ENCODE results near the gene TRIM16.
"Not testable (repeated sequence)": the region's sequence is repeated elsewhere in the genome, so short reads cannot be mapped to it uniquely, and the experiment has no call there.

The TRIM16 gene

GRCh38 chr17:15683824-15684478 is at the start of gene TRIM16:
Gene TRIM16 (minus strand): TSS chr17:15684311. CDS start chr17:15651609, 32,702 bp downstream.
- H3K27ac ChIP-seq, result peak within 1 kb of the TSS in 20 of 21 experiments; percentile 36 to 84 (median 64)

GRCh38 chr17:15733174-15733789 is 49.2 kb upstream of the TRIM16 start:
- H3K27ac ChIP-seq, result not testable (repeated sequence)

More at GRCh38 chr17:15683824-15684478, at the start of gene TRIM16:
- H3K4me3 ChIP-seq, result peak within 1 kb of the TSS; percentile 39 to 62 (median 54)

GRCh38 chr17:15731900-15732299 is 47.8 kb upstream of the TRIM16 start, which contains the start of gene TBC1D26:
Gene TBC1D26 (plus strand): TSS chr17:15732283. CDS start chr17:15735349, 3,066 bp downstream.
- H3K27ac ChIP-seq, H3K4me3 ChIP-seq: not testable (repeated sequence)

More at GRCh38 chr17:15733174-15733789, 49.2 kb upstream of the TRIM16 start:
- not testable (repeated sequence) for H3K4me3 ChIP-seq

- not testable (repeated sequence) for H3K27ac ChIP-seq, H3K4me3 ChIP-seq
These were observed 46.4 kb upstream of the TRIM16 start for GRCh38 chr17:15730535-15730934.

GRCh38 chr17:15716601-15717563 is 32.8 kb upstream of the TRIM16 start:
- H3K4me3 ChIP-seq, H3K27ac ChIP-seq: not testable (repeated sequence)

- H3K4me3 ChIP-seq, H3K27ac ChIP-seq: not testable (repeated sequence)
These were observed 24.8 kb upstream of the TRIM16 start for GRCh38 chr17:15708879-15709278.

GRCh38 chr17:15704813-15705212 is 20.7 kb upstream of the TRIM16 start:
- H3K27ac ChIP-seq, H3K4me3 ChIP-seq: not testable (repeated sequence)

GRCh38 chr17:15704239-15704638 is 20.1 kb upstream of the TRIM16 start:
- H3K4me3 ChIP-seq, H3K27ac ChIP-seq: not testable (repeated sequence)

GRCh38 chr17:15699937-15700336 is 15.8 kb upstream of the TRIM16 start:
- H3K4me3 ChIP-seq, result peak overlapping the region; percentile 46 to 63 (median 54)
- H3K27ac ChIP-seq, result peak overlapping the region in 20 of 21 experiments; percentile 13 to 83 (median 68)

GRCh38 chr17:15699413-15699924 is 15.4 kb upstream of the TRIM16 start, which contains the start of gene ZNF286A:
Gene ZNF286A (plus strand): TSS chr17:15699752. CDS start chr17:15700330, 578 bp downstream.
- Histone ChIP-seq H3K27ac (peak within 1 kb of the TSS in 20 of 21 experiments; percentile 13 to 83 (median 68)), H3K4me3 (peak within 1 kb of the TSS; percentile 46 to 63 (median 54))

- peak overlapping the region in 13 of 21 experiments; percentile 19 to 83 (median 64) for H3K27ac ChIP-seq
- peak overlapping the region; percentile 46 to 63 (median 54) for H3K4me3 ChIP-seq
These were observed 14.9 kb upstream of the TRIM16 start for GRCh38 chr17:15698967-15699366.

- H3K27ac ChIP-seq, H3K4me3 ChIP-seq: not testable (repeated sequence)
These were observed 3.4 kb upstream of the TRIM16 start for GRCh38 chr17:15687494-15687893.

GRCh38 chr17:15683135-15683534 is 976 bp downstream of the TRIM16 start:
- H3K27ac ChIP-seq, result peak overlapping the region in 3 of 21 experiments; percentile 54 to 67 (median 62)
- peak overlapping the region in 1 of 7 experiments; percentile 54 for H3K4me3 ChIP-seq

GRCh38 chr17:15675991-15676390 is 8.1 kb downstream of the TRIM16 start:
- not testable (repeated sequence) for H3K27ac ChIP-seq, H3K4me3 ChIP-seq

GRCh38 chr17:15674640-15675039 is 9.5 kb downstream of the TRIM16 start:
- not testable (repeated sequence) for H3K4me3 ChIP-seq, H3K27ac ChIP-seq

- not testable (repeated sequence) for H3K27ac ChIP-seq, H3K4me3 ChIP-seq
These were observed 14.6 kb downstream of the TRIM16 start for GRCh38 chr17:15669526-15669925.

- H3K27ac ChIP-seq, result no peak overlapping the region
- no peak overlapping the region for H3K4me3 ChIP-seq
These were observed 20.4 kb downstream of the TRIM16 start for GRCh38 chr17:15663691-15664090.

GRCh38 chr17:15663176-15663575 is 20.9 kb downstream of the TRIM16 start:
- no peak overlapping the region for H3K4me3 ChIP-seq

GRCh38 chr17:15662681-15663080 is 21.4 kb downstream of the TRIM16 start:
- H3K27ac ChIP-seq, result no peak overlapping the region
- H3K4me3 ChIP-seq, result no peak overlapping the region

More at GRCh38 chr17:15663176-15663575, 20.9 kb downstream of the TRIM16 start:
- no peak overlapping the region for H3K27ac ChIP-seq

Measured in skin epidermis (tissue), 12 donors.